KG1 (cell line): Measurements from ENCODE around the gene ANKRD55.

Experiments used
- DNase-seq: peaks from one replicate; lab custom pipeline; 2025; lab: John Stamatoyannopoulos, UW

Gene ANKRD55

DNA sequence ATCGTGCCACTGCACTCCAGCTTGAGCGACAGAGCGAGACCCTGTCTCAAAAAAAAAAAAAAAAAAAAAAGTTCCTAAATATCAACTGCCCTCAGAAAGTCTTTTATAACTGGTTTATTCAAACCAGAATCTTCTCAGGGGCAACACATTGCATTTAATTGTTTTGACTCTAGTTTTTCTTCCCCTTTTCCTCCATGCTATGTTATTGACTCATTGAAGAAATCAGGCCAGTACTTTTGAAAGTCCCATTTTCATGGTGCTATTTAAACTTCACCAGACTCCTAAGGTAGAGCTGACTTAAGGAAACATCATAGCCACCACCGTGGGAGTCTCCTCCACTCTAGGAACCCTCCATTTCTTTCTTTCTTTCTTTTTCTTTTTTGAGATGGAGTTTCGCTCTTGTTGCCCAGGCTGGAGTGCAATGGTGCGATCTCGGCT lies 155.3 kb downstream of the ANKRD55 start:
- DNase-seq = no peak

DNA sequence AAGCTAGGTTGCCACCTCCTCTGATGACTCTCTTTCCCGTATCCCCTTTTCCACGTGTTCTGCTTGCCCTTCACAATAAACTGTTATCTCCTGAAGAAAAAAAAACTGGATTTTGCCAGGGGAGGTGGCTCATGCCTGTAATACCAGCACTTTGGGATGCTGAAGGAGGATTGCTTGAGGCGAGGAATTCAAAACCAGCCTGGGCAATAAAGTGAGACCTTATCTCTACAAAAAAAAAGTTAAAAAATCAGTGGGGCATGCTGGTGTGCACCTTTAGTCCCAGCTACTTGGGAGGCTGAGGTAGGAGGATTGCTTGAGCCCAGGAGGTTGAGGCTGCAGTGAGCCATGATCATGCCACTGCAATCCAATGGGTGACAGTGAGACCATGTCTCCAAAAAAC lies 156.6 kb downstream of the ANKRD55 start:
- DNase-seq = no peak

DNA sequence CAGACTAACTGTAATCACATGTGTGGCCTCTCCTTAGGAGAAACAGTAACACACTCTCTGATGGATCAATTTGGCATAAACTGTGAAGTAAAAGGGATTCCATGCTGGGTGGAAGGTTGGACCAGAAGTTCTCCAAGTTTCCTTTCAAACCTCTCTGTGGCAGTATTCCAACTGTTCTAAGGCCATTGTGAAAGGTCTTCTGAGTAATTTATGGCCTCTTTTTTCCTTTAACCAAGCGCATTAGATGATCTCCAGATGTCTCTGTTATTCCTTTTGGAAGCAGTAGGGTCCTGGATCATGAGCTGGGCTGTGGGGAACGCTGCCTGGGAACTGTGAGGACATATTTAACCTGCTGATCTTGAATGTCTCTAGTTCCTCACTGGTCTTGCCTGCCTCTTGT lies 157.8 kb downstream of the ANKRD55 start:
- no peak for DNase-seq

- no peak for DNase-seq
These were observed 160.0 kb downstream of the ANKRD55 start for GRCh38 chr5:56072863-56073766.

DNA sequence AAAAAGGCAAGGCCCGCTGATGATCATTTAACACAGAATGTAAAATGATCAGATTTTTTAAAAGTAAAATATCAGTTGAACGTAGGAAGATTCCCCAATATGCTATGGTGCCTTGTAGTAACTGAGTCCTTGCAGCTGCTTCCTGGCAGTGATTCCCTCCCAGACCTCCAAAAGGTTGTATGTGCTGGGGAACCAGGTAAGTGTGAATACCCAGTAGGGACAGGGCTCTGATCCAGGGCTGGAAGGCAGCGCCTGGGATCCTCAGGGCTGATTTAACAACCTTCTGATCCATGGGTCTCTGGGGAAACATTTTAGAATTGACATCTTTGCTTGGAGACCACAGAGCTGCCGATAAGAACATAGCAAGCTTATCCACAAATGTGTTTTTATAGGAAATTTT lies 161.7 kb downstream of the ANKRD55 start:
- DNase-seq = no peak

GRCh38 chr5:56070851-56071465 lies 162.2 kb downstream of the ANKRD55 start:
- DNase-seq = no peak

DNA sequence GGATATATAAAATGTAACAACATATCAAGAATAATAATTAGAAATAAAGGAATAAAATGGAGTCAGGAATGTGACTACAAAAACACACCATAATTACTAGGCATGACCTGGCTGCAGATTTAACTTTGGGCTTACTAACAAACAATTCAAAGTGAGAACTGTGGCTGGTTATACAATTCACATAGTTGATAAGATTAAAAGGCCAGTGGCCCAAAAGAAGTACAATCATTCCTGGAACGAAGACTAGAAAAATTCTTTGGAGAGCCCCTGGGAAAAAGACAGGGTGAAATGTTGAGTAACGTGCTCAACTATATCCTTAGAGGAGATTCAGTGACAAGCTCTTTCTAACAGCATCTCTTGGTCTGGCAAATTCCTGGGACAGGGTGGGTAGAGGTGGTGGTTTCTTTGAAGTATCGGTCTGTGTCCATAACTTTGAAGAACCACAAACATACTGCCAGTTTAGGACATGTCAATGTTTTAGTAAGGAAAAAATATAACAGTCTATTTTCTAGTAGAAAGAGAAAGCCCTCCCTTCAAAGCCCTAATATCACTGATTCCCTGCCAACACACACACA lies 163.4 kb downstream of the ANKRD55 start:
- DNase-seq = no peak

DNA sequence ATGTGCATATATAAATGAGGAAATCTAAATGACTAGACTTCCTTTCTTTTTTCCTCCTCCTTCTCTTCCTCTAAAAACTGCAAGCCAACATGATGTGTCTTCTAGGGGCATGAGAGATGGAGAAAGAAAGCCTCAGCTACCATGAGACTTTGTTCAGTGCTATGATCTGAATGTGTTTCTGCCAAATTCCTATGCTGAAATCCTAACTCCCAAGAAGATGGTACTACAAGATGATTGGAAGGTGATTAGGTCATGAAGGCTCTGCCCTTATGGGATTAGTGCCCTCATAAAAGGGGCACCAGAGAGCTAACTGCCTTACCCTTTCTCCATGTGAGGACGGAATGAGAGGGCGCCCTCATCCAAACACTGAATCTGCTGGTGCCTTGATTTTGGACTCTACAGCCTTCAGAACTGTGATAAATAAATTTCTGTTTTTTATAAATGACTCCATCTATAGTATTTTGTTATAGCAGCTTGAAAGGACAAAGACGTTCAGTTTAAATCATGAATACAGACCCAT lies 166.1 kb downstream of the ANKRD55 start:
- no peak for DNase-seq

- no peak for DNase-seq
These were observed 168.1 kb downstream of the ANKRD55 start for GRCh38 chr5:56064984-56065383.

DNA sequence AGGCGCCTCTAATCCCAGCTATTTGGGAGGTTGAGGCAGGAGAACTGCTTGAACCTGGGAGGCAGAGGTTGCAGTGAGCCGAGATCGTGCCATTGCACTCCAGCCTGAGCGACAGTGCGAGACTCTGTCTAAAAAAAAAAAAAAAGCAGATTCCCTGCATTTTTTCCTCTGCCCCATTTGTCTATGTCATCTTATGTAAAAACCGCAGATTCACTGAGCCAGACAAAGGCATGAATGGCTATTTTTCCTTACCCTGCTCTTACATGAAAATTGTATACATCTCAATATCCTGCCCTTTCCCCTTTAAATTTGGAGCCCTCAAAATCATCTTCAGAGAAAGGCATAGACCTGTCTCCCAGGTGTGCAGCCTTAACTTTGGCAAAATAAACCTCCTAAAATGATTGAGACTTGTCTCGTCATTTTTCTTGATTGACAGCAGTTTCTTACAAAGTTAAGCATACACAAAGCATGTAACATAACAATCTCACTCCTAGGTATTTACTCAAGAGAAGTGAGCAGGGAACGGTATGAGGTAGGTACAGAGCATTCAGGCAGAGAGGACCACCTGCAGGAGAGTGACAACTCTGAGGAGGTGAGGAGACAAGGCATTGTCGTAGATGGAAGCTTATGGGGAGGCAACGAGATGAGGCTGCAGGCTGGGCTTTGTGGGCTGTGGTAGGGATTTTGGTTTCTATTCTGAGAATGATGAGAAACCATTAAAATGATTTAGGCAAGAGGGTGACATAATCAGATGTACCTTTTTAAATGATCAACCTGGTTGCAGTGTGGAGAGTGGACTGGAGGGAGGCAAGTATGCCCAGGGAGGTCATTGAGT lies 172.6 kb downstream of the ANKRD55 start:
- DNase-seq = no peak

DNA sequence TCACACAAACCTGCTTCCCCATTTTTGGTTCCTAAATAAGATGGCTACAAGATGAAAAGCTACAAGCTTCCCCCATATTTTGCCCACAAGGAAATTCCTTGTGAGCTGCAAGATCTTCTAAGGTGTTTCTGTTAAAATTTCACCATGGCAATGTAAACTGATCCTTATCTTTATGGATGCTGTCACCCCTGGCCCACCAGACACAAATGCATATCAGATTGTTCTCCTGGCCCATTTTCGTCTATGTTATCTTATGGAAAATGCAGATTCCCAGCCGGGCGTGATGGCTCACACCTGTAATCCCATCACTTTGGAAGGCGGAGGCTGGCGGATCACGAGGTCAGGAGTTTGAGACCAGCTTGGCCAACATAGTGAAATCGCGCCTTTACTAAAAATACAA lies 173.3 kb downstream of the ANKRD55 start:
- no peak for DNase-seq

DNA sequence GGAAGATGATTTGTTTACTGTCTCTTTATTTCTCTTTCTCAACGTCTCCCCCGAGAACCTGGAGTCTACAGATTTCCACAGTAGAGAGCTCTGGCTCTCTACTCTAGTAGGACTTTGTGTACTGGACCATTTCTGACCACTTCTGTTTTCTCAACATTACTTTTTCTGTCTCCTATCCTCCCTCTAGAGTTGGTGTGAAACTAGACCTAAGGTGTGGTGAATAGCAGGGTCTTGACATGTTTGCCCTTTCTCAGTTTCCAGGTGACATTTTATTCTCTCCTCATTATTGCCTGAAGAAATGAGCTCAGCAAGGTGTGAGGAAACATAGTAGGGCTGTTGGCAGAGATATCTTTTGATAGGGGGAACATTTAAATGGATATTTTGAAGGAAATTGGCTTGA lies 176.3 kb downstream of the ANKRD55 start:
- no peak for DNase-seq

- DNase-seq = no peak
These were observed 177.3 kb downstream of the ANKRD55 start for GRCh38 chr5:56055859-56056258.

DNA sequence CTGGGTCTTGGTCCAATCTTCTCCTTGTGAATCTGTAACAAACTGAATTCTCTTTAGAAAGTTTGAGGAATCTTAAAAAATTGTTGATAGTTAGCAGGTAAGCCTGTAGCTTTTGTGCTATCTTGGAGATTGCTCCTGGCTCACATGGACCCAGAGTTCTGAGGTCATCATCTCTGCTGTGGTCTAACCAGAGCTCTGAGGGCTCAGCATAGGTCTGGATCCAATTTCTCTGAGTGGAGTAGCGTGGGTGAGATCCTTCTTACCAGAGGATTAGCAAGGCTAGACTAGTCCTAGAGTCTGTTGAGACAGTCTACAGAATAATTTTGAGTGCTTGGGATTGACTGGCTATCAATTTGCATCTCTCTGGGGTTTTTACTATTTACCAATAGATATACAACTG lies 177.8 kb downstream of the ANKRD55 start:
- no peak for DNase-seq

- DNase-seq = no peak
These were observed 178.5 kb downstream of the ANKRD55 start for GRCh38 chr5:56054666-56055065.

GRCh38 chr5:56053363-56053762 lies 179.8 kb downstream of the ANKRD55 start:
- DNase-seq = no peak

- DNase-seq = no peak
These were observed 180.4 kb downstream of the ANKRD55 start for GRCh38 chr5:56052735-56053134.

- peak; percentile 46 for DNase-seq
These were observed 182.4 kb downstream of the ANKRD55 start for GRCh38 chr5:56050551-56051255.
